Endothelial cell of umbilical vein (primary cell): ENCODE results near the gene LTA4H. TPM values are rescaled to one million over a fixed set of nuclear protein-coding genes. Genes with fewer than 3 reads are reported as not detected.

Source experiments
- BruUV-seq: library from RNA; stranded (reverse); fragments of 400-500 nt; replicated peaks from 2 replicates; lab custom pipeline; 2021; lab: Mats Ljungman, UMichigan
- CTCF ChIA-PET: fragments of 300-600, 350-600 bp; sonication (Branson Sonifier 250); formaldehyde crosslinking; loops from one replicate; lab custom pipeline; 2021; ENCODE audit warnings: antibody characterized with exemption, inconsistent platforms; lab: Charles Lee
- POLR2A ChIA-PET: fragments of 300-600, 350-600 bp; sonication (Branson Sonifier 250); formaldehyde crosslinking; loops from one replicate; lab custom pipeline; 2021; ENCODE audit warnings: antibody characterized with exemption, inconsistent platforms; lab: Charles Lee
- DNase-seq: peaks from one replicate; pipeline ENCODE4 v3.0.0-alpha.2; 2011; ENCODE audit warnings: low read depth, low spot score
- FAIRE-seq: peaks from 2 replicates; lab custom pipeline; 2011; peaks lifted over from hg19 to GRCh38; lab: Jason Lieb, UNC
- H2AFZ ChIP-seq: 2 replicates; pipeline ENCODE4 v1.6.0; 2012; ENCODE audit warnings: low read depth, low read length, control low read depth, inconsistent platforms
- H3K27ac ChIP-seq: 2 replicates; pipeline ENCODE4 v1.5.1; 2011; ENCODE audit warnings: low read depth, mild to moderate bottlenecking, control low read depth, low read length, moderate library complexity; ENCODE audit not compliant: insufficient read depth
- H3K27me3 ChIP-seq, 2 experiments: 2 replicates each; pipeline versions ENCODE4 v1.6.0 to v1.6.1; 2011; ENCODE audit warnings: low read length in 2 of 2, mixed read lengths in 1 of 2; ENCODE audit not compliant: control insufficient read depth in 2 of 2, insufficient read depth in 2 of 2
- H3K36me3 ChIP-seq, 2 experiments: 2 replicates in 1 of 2; 3 replicates in 1 of 2; pipeline ENCODE4 v1.5.1; 2011; ENCODE audit warnings: low read length in 2 of 2, mild to moderate bottlenecking in 1 of 2, moderate library complexity in 1 of 2; ENCODE audit not compliant: control insufficient read depth in 2 of 2, insufficient read depth in 2 of 2; ENCODE audit errors: extremely low read depth in 1 of 2
- H3K4me1 ChIP-seq: 3 replicates; pipeline ENCODE4 v1.5.1; 2011; ENCODE audit warnings: mild to moderate bottlenecking, low read length; ENCODE audit not compliant: control insufficient read depth, insufficient read depth; ENCODE audit errors: extremely low read depth
- H3K4me2 ChIP-seq: 2 replicates; pipeline ENCODE4 v1.6.1; 2011; ENCODE audit warnings: low read length, control low read depth, mixed read lengths; ENCODE audit not compliant: insufficient read depth
- H3K4me3 ChIP-seq, 3 experiments: fragments of 200-600 bp in 1 of 3; sonication (generic), shearing (Covaris generic) in 1 of 3; replicated peaks in 1 of 3; 2 replicates each; pipeline ENCODE4 v1.5.1; 2011 to 2016; ENCODE audit warnings: control low read depth in 3 of 3, low read length in 3 of 3, mild to moderate bottlenecking in 2 of 3, inconsistent platforms in 1 of 3, low read depth in 1 of 3, moderate library complexity in 1 of 3; ENCODE audit not compliant: insufficient read depth in 1 of 3
- H3K79me2 ChIP-seq: 2 replicates; pipeline ENCODE4 v1.6.0; 2012; ENCODE audit warnings: low read length, inconsistent platforms; ENCODE audit not compliant: control insufficient read depth, insufficient read depth
- H3K9ac ChIP-seq: replicated peaks from 2 replicates; pipeline ENCODE3; 2011; ENCODE audit warnings: low read length, control low read depth; ENCODE audit not compliant: insufficient read depth; ENCODE audit errors: extremely low read depth
- H3K9me1 ChIP-seq: replicated peaks from 3 replicates; pipeline ENCODE4 v1.6.0; 2011; ENCODE audit warnings: mild to moderate bottlenecking, low read length; ENCODE audit not compliant: control insufficient read depth, insufficient read depth; ENCODE audit errors: extremely low read depth
- H3K9me3 ChIP-seq: replicated peaks from 2 replicates; pipeline ENCODE4 v1.5.1; 2012; ENCODE audit warnings: low read length, inconsistent platforms; ENCODE audit not compliant: control insufficient read depth, insufficient read depth
- H4K20me1 ChIP-seq: replicated peaks from 2 replicates; pipeline ENCODE3; 2011; ENCODE audit warnings: mild to moderate bottlenecking, low read length; ENCODE audit not compliant: control insufficient read depth, insufficient read depth; ENCODE audit errors: extremely low read depth
- CTCF ChIP-seq, 2 donors: IDR thresholded peaks; 1 replicate in 1 of 2; 2 replicates in 1 of 2; pipeline ENCODE4 v1.5.1; 2011; ENCODE audit warnings: low read length in 2 of 2, mild to moderate bottlenecking in 2 of 2, moderate library complexity in 2 of 2, control low read depth in 1 of 2, inconsistent platforms in 1 of 2, low read depth in 1 of 2; ENCODE audit not compliant: insufficient read depth in 1 of 2; ENCODE audit errors: extremely low read depth in 1 of 2
- EZH2 ChIP-seq: IDR thresholded peaks from 2 replicates; pipeline ENCODE4 v1.6.1; 2012; ENCODE audit warnings: borderline replicate concordance, low read depth, mild to moderate bottlenecking, moderate library complexity, low read length, inconsistent platforms; ENCODE audit not compliant: severe bottlenecking
- FOS ChIP-seq: IDR thresholded peaks from 2 replicates; pipeline ENCODE4 v1.6.1; 2011; ENCODE audit warnings: mild to moderate bottlenecking, low read length, moderate library complexity, borderline replicate concordance; ENCODE audit not compliant: insufficient read depth
- GATA2 ChIP-seq: IDR thresholded peaks from 2 replicates; pipeline ENCODE4 v1.7.0; 2011; ENCODE audit warnings: low read depth, mild to moderate bottlenecking, moderate library complexity, mixed read lengths, low read length; ENCODE audit not compliant: insufficient read length, insufficient read depth
- JUN ChIP-seq: IDR thresholded peaks from 2 replicates; pipeline ENCODE4 v1.6.1; 2011; ENCODE audit warnings: borderline replicate concordance, low read depth; ENCODE audit not compliant: insufficient read length, insufficient read depth
- MAX ChIP-seq: IDR thresholded peaks from 2 replicates; pipeline ENCODE4 v1.6.1; 2011; ENCODE audit not compliant: insufficient read depth, insufficient read length
- MYC ChIP-seq: IDR thresholded peaks from one replicate; pipeline ENCODE4 v1.6.1; 2011; ENCODE audit warnings: mild to moderate bottlenecking, low read depth, low read length
- POLR2A ChIP-seq: IDR thresholded peaks from 2 replicates; pipeline ENCODE4 v1.6.1; 2012; ENCODE audit warnings: low read depth, mild to moderate bottlenecking, control low read depth, low read length
- POLR2AphosphoS5 ChIP-seq: IDR thresholded peaks from 2 replicates; pipeline ENCODE4 v1.6.1; 2012; ENCODE audit warnings: low read depth, mild to moderate bottlenecking, control low read depth, low read length, moderate library complexity; ENCODE audit not compliant: insufficient read depth
- dilution Hi-C: fragments of 300-500 bp; cut with MboI; formaldehyde crosslinking; loops from one replicate; pipeline ENCODE4 v1.15.0; 2019; ENCODE audit warnings: low sequenced_read_pairs; ENCODE audit not compliant: extremely low pct_ligation_motif_present
- intact Hi-C: fragments of 100-400 bp; cut with micrococcal nuclease; formaldehyde crosslinking; loops from one replicate; pipeline ENCODE4 v1.10.0; 2022
- polyA plus RNA-seq, 4 experiments: library from polyadenylated mRNA; depleted of rRNA in 3 of 4; stranded (reverse) in 3 of 4; unstranded in 1 of 4; fragments of >200 nt; gene quantifications; 2 replicates each; pipeline versions ENCODE4 v1.2.1 to v1.2.3, GENCODE V29; 2011 to 2012; ENCODE audit warnings: missing spikeins in 1 of 4
- total RNA-seq: library from RNA; stranded (reverse); gene quantifications from 2 replicates; pipeline ENCODE4 v1.2.3, GENCODE V29; 2021

Gene LTA4H
- total and polyA plus RNA-seq, 2 donors (not counting 3 experiments of a cell fraction or from before 2014, with no cell fraction given): 77.1 to 85.2 TPM

- dilution Hi-C loops: no loop called here
- POLR2A ChIA-PET: no interaction called here
- no peak overlapping the region for H2AFZ ChIP-seq
- no peak overlapping the region for H3K4me3 ChIP-seq
- H3K9me3 ChIP-seq: no peaks in the 10 kb centered on the region
- no peaks in the 10 kb centered on the region for H3K27me3 ChIP-seq
- TF ChIP-seq FOS (no peak), POLR2A (no peak), JUN (no peak), POLR2AphosphoS5 (no peak), CTCF (IDR thresholded peaks at IDR 0.05; ENCODE audit: extremely low read depth in 1 of 2, insufficient read depth in 1 of 2, low read depth in 1 of 2, low read length in 2 of 2) (no peak), MYC (no peak), GATA2 (no peak), EZH2 (no peak), MAX (no peak)
- no peak for FAIRE-seq
- no TSS peak for BruUV-seq
- H3K79me2 ChIP-seq: no peaks in the 10 kb centered on the region
- H3K9me1 ChIP-seq: no peaks in the 10 kb centered on the region
- H3K27ac ChIP-seq: no peak overlapping the region
- peaks cover 4 to 16% of the 10 kb centered on the region in 2 experiments for H3K36me3 ChIP-seq
- CTCF ChIA-PET: interaction anchor here (0.6 to 4.8 kb wide), 5 partner anchors 11 to 136 kb away, joined by 3 to 126 read pairs (median 12); no protein-coding TSS in a partner anchor
- no peaks in the 10 kb centered on the region for H4K20me1 ChIP-seq
- no peak for DNase-seq
- intact Hi-C loops: no loop called here
- H3K4me1 ChIP-seq: no peaks in the 10 kb centered on the region
- no peak overlapping the region for H3K4me2 ChIP-seq
- no peak overlapping the region for H3K9ac ChIP-seq
Observed at GRCh38 chr12:96000858-96001257, 34.5 kb downstream of the LTA4H start.
